SKM-1 (cell line): Measurements from ENCODE around the gene CHAD.
"Not testable (repeated sequence)": the region's sequence is repeated elsewhere in the genome, so short reads cannot be mapped to it uniquely, and the experiment has no call there.

Experiments used
- DNase-seq: peaks from one replicate; lab custom pipeline; 2025; ENCODE audit not compliant: unreplicated experiment; lab: John Stamatoyannopoulos, UW

The CHAD gene

GRCh38 chr17:50495217-50495823, 26.6 kb upstream of the CHAD start:
- no peak for DNase-seq

DNA sequence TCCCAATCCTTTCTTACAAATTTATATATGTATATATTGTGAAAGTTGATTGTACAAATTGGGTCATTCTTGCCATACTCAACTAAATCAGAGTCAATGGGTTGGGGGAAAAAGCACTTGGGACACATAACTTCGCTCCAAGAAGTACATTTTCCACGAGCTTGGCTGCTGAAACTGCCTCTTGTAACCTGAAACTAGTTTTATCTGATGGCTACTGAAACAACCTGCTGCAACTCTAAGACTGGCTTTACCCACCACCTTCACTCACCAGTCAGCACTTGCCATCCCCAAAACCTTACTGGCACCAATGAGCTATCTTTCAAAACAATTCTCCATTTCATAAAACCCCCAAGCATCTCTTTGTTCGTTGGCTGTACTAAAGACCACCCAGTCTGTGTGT, 25.1 kb upstream of the CHAD start:
- no peak for DNase-seq

DNA sequence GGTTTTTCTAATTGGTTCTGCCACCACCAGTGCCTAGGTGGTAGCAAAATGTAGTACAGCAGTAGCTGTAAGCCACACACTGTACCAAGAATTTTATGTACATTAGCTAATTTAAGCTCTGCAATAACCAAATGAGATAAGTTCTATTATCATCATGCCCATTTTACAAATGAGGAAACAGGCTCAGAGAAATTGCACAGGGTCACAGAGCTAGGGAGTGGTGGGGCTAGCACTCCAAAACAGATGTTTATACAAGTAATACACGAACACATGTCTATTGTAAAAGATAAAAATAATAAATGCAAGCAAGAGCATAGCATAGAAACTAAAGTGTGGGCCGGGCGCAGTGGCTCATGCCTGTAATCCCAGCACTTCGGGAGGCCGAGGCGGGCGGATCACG, 23.5 kb upstream of the CHAD start:
- DNase-seq: no peak

DNA sequence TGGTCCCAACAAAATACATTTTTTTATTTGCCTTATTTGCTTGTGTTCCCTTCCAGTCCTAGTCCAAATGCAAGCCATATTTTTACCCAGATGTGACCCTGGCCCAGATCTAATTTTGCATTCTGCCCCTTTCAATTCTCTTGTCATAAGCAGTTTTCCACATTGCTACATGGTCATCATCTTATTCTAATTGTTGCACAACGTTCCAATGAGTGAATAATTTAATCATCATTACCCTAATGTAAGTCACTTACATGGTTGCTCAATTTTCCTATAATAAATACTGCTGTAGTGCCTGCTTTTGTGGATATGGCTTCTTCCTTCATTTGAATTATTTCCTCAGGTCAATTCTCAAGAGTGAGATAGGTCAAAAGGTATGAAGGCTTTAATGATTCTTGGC, 22.8 kb upstream of the CHAD start:
- no peak for DNase-seq

GRCh38 chr17:50488880-50489279, 20.2 kb upstream of the CHAD start:
- DNase-seq: no peak

GRCh38 chr17:50487213-50488096, 18.8 kb upstream of the CHAD start:
- no peak for DNase-seq

- no peak for DNase-seq
Observed at GRCh38 chr17:50484386-50485155, 15.9 kb upstream of the CHAD start.

DNA sequence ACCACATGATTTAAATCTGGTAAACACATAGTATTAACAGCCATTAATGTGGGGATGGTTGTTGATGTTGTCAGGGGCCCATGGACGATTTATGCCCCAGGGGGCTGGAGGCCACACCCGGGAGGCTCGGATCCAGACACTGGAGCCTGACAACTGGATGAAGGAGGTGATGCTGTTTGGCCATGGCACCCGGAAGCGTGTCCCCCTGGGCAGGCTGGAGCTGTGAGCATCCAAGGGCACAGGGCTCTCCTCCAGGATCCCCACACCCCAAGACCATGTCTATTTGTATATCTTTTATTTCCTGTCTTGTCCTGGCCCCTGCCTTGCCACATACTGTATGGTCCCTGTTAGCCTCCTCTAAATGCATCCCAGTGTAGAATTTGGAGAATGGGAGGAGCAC, 14.6 kb upstream of the CHAD start:
- DNase-seq: no peak

GRCh38 chr17:50482516-50482915, 13.8 kb upstream of the CHAD start:
- DNase-seq: peak; percentile 47

DNA sequence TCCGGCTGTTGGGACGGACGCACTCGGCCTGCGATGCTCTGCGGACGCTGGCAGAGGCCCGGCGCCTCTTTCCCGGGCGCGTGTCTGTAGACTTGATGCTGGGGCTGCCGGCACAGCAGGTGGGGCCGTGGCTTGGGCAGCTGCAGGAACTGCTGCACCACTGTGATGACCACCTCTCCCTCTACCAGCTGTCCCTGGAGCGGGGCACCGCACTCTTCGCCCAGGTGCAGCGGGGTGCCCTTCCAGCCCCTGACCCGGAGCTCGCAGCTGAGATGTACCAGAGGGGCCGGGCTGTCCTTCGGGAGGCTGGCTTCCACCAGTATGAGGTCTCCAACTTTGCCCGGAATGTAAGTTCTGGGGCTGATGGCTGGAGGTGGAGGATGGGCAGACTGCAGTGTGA, 13.4 kb upstream of the CHAD start:
- no peak for DNase-seq

DNA sequence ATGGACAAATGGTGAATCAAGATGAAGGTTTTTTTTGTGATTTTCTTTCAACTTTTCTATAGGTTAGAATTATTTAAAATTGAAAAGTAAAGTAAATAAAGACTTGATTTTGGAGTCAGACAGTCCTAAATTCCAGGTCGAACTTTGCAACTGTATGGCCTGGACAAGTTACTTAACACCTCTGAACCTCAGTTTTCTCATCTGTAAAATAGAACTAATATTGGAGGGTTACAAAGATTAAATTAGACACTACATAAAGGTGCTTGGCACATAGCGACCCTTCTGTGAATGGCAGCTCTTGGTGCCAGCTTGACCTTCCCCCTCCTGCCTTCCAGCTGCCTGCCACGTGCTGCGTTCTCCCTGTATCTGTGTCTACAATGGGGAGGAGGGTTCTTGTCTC, 13.0 kb upstream of the CHAD start:
- DNase-seq: no peak

DNA sequence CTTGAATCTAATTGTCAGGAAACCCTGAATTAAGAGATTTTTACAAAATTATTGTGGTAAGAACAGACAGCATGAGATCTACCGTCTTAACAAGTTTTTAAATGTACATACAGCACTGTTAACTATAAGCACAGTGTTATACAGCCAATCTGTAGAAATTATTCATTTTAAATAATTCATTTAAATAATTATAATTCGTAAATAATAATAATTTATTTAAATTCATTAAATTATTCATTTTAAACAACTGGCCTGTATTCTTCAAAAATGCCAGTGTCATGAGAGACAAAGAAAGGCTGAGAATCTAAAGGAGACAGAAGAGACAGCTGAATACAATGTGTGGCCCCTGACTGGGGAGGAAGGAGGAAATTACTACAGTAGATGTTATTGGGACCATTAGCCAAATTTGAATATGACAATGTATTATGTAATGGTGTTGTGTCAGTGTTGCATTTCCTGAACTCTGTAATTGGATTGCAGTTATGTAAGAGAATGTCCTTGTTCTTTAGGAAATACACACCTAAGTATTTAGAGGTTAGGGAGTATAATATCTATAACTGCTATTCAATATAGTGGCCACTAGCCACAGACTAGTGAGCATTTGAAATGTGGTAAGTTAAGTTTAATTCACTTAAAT, 12.3 kb upstream of the CHAD start:
- no peak for DNase-seq

DNA sequence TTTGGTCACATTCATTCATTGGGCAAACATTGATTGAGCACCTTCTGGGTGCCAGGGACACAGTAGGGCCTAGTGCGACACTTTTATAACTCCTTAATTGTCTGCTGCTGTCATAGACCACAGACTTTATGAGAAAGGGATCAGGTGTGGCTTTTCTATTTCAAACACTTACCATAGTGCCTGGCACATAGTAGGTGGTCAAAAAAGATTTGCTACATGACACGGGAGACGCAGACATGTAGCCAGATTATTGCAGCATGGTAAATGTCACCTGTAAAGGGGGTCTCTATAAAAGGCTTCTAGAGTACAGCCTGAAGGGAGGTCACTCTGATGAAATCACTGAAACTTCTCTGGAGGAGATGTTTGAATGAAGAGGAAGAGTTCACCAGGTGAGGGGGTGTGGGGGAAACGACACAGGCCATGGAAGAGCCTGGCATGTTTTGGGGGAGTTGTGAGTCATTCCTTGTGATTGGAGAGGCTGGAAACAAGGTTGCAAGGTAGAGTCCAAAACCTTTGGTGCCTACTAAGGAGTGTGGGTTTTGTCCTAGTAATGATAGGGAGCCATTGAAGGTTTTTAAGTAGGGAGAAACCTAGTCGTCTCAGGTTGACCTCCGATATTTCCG, 11.6 kb upstream of the CHAD start:
- DNase-seq: no peak

DNA sequence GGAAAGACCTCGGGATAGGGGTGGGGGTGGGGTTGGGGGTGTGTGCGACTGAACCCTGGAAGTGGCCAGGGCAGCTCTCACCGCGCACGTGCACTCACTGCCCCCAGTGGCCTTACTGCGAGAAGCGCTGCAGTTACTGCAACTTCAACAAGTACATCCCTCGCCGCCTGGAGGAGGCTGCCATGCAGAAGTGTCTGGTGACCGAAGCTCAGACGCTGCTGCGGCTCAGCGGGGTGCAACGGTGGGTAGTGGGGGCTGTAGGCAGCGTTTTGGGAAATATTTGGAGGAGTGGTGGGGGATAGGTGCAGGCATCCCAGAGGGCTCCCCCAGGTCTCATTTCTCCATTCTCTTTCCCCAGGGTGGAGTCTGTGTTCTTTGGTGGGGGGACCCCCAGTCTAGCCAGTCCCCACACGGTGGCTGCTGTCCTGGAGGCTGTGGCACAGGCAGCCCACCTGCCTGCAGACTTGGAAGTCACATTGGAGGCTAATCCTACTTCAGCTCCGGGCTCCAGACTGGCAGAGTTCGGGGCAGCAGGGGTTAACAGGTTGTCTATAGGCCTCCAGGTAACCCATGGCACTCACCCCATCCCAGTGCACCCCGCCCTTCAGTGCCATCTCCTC, 11.0 kb upstream of the CHAD start:
- DNase-seq: peak; percentile 84

DNA sequence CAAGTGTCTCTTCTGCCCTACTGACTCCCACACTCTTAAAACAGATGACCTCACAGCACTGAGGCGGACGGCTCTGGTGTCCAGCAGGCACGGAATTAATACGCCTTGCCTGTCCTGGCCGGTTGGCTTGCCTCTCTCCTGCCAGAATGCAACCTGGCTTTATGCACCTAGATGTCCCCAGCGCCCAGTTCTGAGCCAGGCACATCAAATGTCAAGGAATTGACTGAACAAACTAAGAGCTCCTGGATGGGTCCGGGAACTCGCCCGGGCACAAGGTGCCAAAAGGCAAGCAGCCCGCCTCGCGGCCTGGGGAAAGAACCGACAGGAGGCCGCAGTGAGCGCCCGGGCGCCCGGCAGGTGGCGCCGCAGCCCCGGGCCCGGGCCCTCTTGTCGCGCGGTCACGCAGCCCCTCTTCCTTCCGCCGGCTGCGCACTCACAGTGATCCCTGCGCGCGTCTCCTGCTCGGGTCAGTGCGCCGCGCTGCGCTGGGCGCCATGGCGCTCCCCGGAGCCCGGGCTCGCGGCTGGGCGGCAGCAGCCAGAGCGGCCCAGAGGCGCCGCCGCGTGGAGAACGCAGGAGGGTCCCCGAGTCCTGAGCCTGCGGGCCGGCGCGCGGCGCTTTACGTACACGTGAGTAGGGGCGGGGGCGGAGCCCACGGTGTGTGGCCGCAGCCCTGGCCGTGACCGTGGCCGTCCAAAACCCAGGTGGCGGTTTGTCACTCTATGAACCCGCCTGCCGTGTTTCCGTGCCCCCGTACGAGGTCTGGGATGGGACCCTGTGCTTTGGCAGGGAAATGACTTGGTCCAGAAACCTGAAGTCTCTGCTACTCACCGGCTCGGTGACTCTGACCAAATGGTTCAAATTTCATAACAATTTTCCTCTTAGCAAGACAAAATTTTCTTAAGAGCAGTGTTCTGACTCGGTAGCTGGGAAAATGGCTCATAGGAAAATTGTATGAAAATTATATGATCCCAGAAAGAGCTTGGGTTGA, 10.0 kb upstream of the CHAD start, which contains the start of gene RSAD1:
Gene RSAD1 (plus strand): TSS at position 470 of the 991 bp plus-strand sequence. CDS start 25 bp downstream, at position 495.
- peak; percentile 78 for DNase-seq

DNA sequence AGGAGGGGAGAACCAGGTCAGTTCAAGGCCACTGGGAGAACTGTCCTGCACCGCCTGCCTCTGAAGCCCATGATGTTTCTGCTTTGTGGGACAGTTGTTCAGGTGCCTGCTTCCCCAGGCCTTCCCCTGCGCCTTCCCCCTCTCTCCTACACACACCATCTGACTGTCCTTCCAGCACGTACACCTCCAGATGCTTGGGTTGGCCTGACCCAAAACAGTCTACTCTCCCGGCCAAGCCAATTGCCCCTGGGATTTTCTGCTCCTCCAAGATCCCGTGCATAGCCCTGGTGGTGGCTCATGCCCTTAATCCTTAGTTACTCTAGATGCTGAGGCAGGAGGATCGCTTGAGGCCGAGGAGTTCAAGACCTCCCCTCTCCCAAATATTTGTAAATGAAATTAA, 9.3 kb upstream of the CHAD start:
- DNase-seq: no peak

GRCh38 chr17:50476545-50477315, 8.1 kb upstream of the CHAD start:
- no peak for DNase-seq

- DNase-seq: not testable (repeated sequence)
Observed at GRCh38 chr17:50475775-50476544, 7.3 kb upstream of the CHAD start.
